Gastrocnemius medialis (tissue), 4 donors: ENCODE results near the gene TMEM161A. TPM values are rescaled to one million over a fixed set of nuclear protein-coding genes. Genes with fewer than 3 reads are reported as not detected.

ENCODE experiments used
- ATAC-seq, 2 donors: fragments of 150-250 bp; one replicate each; pipeline ENCODE4 v1.9.1; 2016
- DNase-seq, 2 donors: peaks; one replicate each; pipeline ENCODE4 v3.0.0-alpha.2; 2019
- H3K27ac ChIP-seq, 4 donors: fragments of 200-600 bp; sonication (generic); 1 replicate in 1 of 4; 2 replicates in 3 of 4; pipeline ENCODE4 v1.5.1; 2016 to 2018; ENCODE audit warnings: mild to moderate bottlenecking in 2 of 4, moderate library complexity in 1 of 4
- H3K27me3 ChIP-seq, 3 donors: fragments of 200-600 bp; sonication (generic) in 2 of 3; 1 replicate in 1 of 3; 2 replicates in 2 of 3; pipeline versions ENCODE4 v1.5.1 to v1.6.0; 2016 to 2019; ENCODE audit warnings: mild to moderate bottlenecking in 1 of 3, moderate library complexity in 1 of 3
- H3K36me3 ChIP-seq, 2 donors: fragments of 200-600 bp; sonication (generic) in 1 of 2; one replicate each; pipeline ENCODE4 v1.5.1; 2017 to 2018
- H3K4me1 ChIP-seq, 2 donors: fragments of 200-600 bp; sonication (generic) in 1 of 2; one replicate each; pipeline ENCODE4 v1.5.1; 2016 to 2017; ENCODE audit warnings: mild to moderate bottlenecking in 2 of 2
- H3K4me3 ChIP-seq, 4 donors: fragments of 200-600 bp; sonication (generic) in 3 of 4; 1 replicate in 1 of 4; 2 replicates in 3 of 4; pipeline ENCODE4 v1.5.1; 2016 to 2019; ENCODE audit warnings: mild to moderate bottlenecking in 2 of 4
- H3K9me3 ChIP-seq, 3 donors: fragments of 200-600 bp; sonication (generic) in 2 of 3; 1 replicate in 1 of 3; 2 replicates in 2 of 3; pipeline ENCODE4 v1.5.1; 2016 to 2019
- CTCF ChIP-seq, 5 experiments: fragments of 450-650 bp in 3 of 5; fragments of 200-600 bp in 2 of 5; sonication (generic) in 2 of 5; IDR thresholded peaks in 4 of 5; conservative IDR thresholded peaks in 1 of 5; 1 replicate in 4 of 5; 2 replicates in 1 of 5; pipeline ENCODE4 v1.5.1; 2016 to 2019; ENCODE audit warnings: antibody characterized with exemption in 5 of 5, mild to moderate bottlenecking in 3 of 5, moderate library complexity in 3 of 5
- POLR2A ChIP-seq, 2 donors: fragments of 450-650 bp; IDR thresholded peaks; one replicate each; pipeline ENCODE4 v1.6.1; 2017; ENCODE audit warnings: antibody characterized with exemption in 2 of 2, mild to moderate bottlenecking in 2 of 2, moderate library complexity in 2 of 2
- in situ Hi-C, 4 donors: fragments of 200-750 bp; cut with MboI; loops; one replicate each; pipeline versions ENCODE4 v1.15.0 to v1.8.0; 2017; ENCODE audit warnings: low sequenced_read_pairs in 4 of 4
- intact Hi-C: fragments of 100-400 bp; cut with DNase I; formaldehyde crosslinking; loops from one replicate; pipeline ENCODE4 v1.15.1; 2023; ENCODE audit warnings: low total_unique reads
- total RNA-seq, 4 donors: library from RNA; depleted of rRNA; stranded (reverse); fragments of >200 nt; gene quantifications; one replicate each; pipeline versions ENCODE4 v1.1.0 to v1.2.3, GENCODE V29; 2016

The TMEM161A gene
- total RNA-seq, 4 donors from 2014 or later: 30.1 to 52.1 (median 42.8) TPM

- Histone ChIP-seq H3K27me3 (no peaks in the 10 kb centered on the region), H3K36me3 (no peaks in the 10 kb centered on the region), H3K4me1 (peaks cover 0 to 4% of the 10 kb centered on the region in 2 donors), H3K27ac (no peak overlapping the region), H3K4me3 (no peak overlapping the region), H3K9me3 (no peaks in the 10 kb centered on the region)
- TF ChIP-seq CTCF (IDR thresholded peaks at IDR 0.05 in 4 of 5, conservative IDR thresholded peaks at IDR 0.05 in 1 of 5) (no peak), POLR2A (IDR thresholded peaks at IDR 0.05) (no peak)
- no peak for DNase-seq
- no peak for ATAC-seq
- intact Hi-C loops (no loop called here), in situ Hi-C loops (no loop called here)
Measured at GRCh38 chr19:19145281-19145680, 7.0 kb upstream of the TMEM161A start.

- H3K27me3 ChIP-seq: no peaks in the 10 kb centered on the region
- H3K4me1 ChIP-seq: peaks cover 3 to 10% of the 10 kb centered on the region in 2 donors
- no peak overlapping the region for H3K4me3 ChIP-seq
- DNase-seq (no peak), ATAC-seq (no peak)
- H3K36me3 ChIP-seq: no peaks in the 10 kb centered on the region
- intact Hi-C loops: no loop called here
- no peak overlapping the region for H3K27ac ChIP-seq
- in situ Hi-C loops: loop anchor here in 2 of 4 donors (5.0 kb wide), 2 partner anchors 35 to 90 kb away; no protein-coding TSS in a partner anchor
- no peaks in the 10 kb centered on the region for H3K9me3 ChIP-seq
- no peak for TF ChIP-seq POLR2A (IDR thresholded peaks at IDR 0.05)
- TF ChIP-seq CTCF (IDR thresholded peaks at IDR 0.05 in 4 of 5, conservative IDR thresholded peaks at IDR 0.05 in 1 of 5): no peak
Measured at GRCh38 chr19:19142347-19142746, 4.1 kb upstream of the TMEM161A start.

DNA sequence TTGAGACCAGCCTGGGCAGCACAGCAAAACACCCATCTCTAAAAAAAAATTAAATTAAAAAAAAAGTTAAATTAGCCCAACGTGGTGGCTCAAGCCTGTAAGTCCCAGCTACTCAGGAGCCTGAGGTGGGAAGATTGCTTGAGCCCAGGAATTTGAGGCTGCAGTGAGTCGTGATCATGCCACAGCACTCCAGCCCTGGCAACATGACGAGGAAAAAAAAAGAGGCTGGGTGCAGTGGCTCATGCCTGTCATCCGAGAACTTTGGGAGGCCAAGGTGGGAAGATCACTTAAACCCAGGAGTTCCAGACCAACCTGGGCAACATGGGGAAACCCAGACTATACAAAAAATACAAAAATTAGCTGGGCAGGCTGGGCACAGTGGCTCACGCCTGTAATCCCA is 2.2 kb upstream of the TMEM161A start:
- intact Hi-C loops: no loop called here
- DNase-seq: no peak
- no peaks in the 10 kb centered on the region for H3K36me3 ChIP-seq
- no peak overlapping the region for H3K27ac ChIP-seq
- no peak overlapping the region for H3K4me3 ChIP-seq
- no peaks in the 10 kb centered on the region for H3K27me3 ChIP-seq
- in situ Hi-C loops: loop anchor here in 2 of 4 donors (5.0 kb wide), 2 partner anchors 37 to 88 kb away; no protein-coding TSS in a partner anchor
- no peak for ATAC-seq
- TF ChIP-seq POLR2A (IDR thresholded peaks at IDR 0.05) (no peak), CTCF (IDR thresholded peaks at IDR 0.05 in 4 of 5, conservative IDR thresholded peaks at IDR 0.05 in 1 of 5) (no peak)
- peaks cover 7 to 14% of the 10 kb centered on the region in 2 donors for H3K4me1 ChIP-seq
- no peaks in the 10 kb centered on the region for H3K9me3 ChIP-seq

DNA sequence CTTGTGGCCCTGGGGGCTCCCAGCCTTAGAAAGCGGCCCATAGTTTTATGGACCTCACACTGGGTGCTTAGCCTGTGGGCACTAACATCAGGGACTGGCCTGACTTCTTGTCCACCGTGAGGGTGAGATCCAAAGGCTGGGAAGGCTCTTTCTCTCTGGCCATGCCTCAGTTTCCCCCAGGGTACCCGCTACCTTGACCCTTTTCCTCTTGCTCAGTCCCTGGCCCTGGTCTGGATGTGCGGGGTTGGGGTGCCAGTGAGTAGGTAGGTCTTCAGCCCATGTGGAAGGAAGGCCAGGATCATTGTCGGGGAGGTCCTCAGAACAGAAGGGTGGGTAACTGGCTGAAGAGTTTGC is 1.6 kb upstream of the TMEM161A start:
- TF ChIP-seq CTCF (IDR thresholded peaks at IDR 0.05 in 4 of 5, conservative IDR thresholded peaks at IDR 0.05 in 1 of 5): peak in 1 of 5 experiments; percentile 4
- TF ChIP-seq POLR2A (IDR thresholded peaks at IDR 0.05): no peak
- ATAC-seq (no peak), DNase-seq (no peak)
- no peaks in the 10 kb centered on the region for H3K36me3 ChIP-seq
- no peaks in the 10 kb centered on the region for H3K9me3 ChIP-seq
- in situ Hi-C loops (loop anchor here (5.0 to 10.0 kb wide), 4 partner anchors 37 to 88 kb away; no protein-coding TSS in a partner anchor), intact Hi-C loops (loop anchor here (1.0 to 5.0 kb wide), 3 partner anchors 52 to 108 kb away; partner anchors contain the start of genes BORCS8 and RFXANK)
- H3K4me3 ChIP-seq: no peak overlapping the region
- H3K4me1 ChIP-seq: peaks cover 7 to 14% of the 10 kb centered on the region in 2 donors
- H3K27me3 ChIP-seq: no peaks in the 10 kb centered on the region
- H3K27ac ChIP-seq: no peak overlapping the region
